Astrocyte (in vitro differentiated cells and primary cell): Measurements from ENCODE around the gene NPHP4. TPM values are rescaled to one million over a fixed set of nuclear protein-coding genes. Genes with fewer than 3 reads are reported as not detected.

Experiments
- DNase-seq: peaks from one replicate; pipeline ENCODE4 v3.0.0-alpha.2; 2010; ENCODE audit warnings: low read depth
- FAIRE-seq: peaks from 2 replicates; lab custom pipeline; 2011; peaks lifted over from hg19 to GRCh38; lab: Jason Lieb, UNC
- H2AFZ ChIP-seq: 2 replicates; pipeline ENCODE4 v1.6.0; 2012; ENCODE audit warnings: low read depth, low read length, inconsistent platforms
- H3K27ac ChIP-seq: 2 replicates; pipeline ENCODE4 v1.5.1; 2011; ENCODE audit warnings: low read depth, low read length, inconsistent platforms
- H3K27me3 ChIP-seq: 2 replicates; pipeline ENCODE4 v1.6.0; 2011; ENCODE audit warnings: low read length, inconsistent platforms; ENCODE audit not compliant: insufficient read depth
- H3K36me3 ChIP-seq: 2 replicates; pipeline ENCODE4 v1.5.1; 2011; ENCODE audit warnings: low read length, inconsistent platforms; ENCODE audit not compliant: insufficient read depth
- H3K4me1 ChIP-seq: 2 replicates; pipeline ENCODE4 v1.5.1; 2011; ENCODE audit warnings: low read length, inconsistent platforms; ENCODE audit not compliant: insufficient read depth
- H3K4me2 ChIP-seq: 2 replicates; pipeline ENCODE4 v1.6.0; 2012; ENCODE audit warnings: low read length, inconsistent platforms
- H3K4me3 ChIP-seq: 2 replicates; pipeline ENCODE4 v1.5.1; 2011; ENCODE audit warnings: low read depth, mild to moderate bottlenecking, low read length, inconsistent platforms; ENCODE audit not compliant: insufficient read depth
- H3K79me2 ChIP-seq: 2 replicates; pipeline ENCODE4 v1.6.0; 2012; ENCODE audit warnings: mild to moderate bottlenecking, low read length, inconsistent platforms; ENCODE audit not compliant: insufficient read depth
- H3K9ac ChIP-seq: 2 replicates; pipeline ENCODE4 v1.6.0; 2012; ENCODE audit warnings: mild to moderate bottlenecking, low read length, inconsistent platforms
- H3K9me3 ChIP-seq: 2 replicates; pipeline ENCODE4 v1.5.1; 2012; ENCODE audit warnings: low read depth, mild to moderate bottlenecking, low read length, inconsistent platforms; ENCODE audit not compliant: insufficient read depth
- H4K20me1 ChIP-seq: 2 replicates; pipeline ENCODE4 v1.6.0; 2012; ENCODE audit warnings: low read length, inconsistent platforms; ENCODE audit not compliant: insufficient read depth
- H3K27ac Mint-ChIP-seq: one replicate; pipeline ENCODE4 v1.8.0; 2021; ENCODE audit warnings: mild to moderate bottlenecking, mixed read lengths; ENCODE audit not compliant: unreplicated experiment
- H3K27me3 Mint-ChIP-seq: one replicate; pipeline ENCODE4 v1.8.0; 2021; ENCODE audit warnings: low read depth, mixed read lengths; ENCODE audit not compliant: unreplicated experiment
- H3K36me3 Mint-ChIP-seq: one replicate; pipeline ENCODE4 v1.8.0; 2021; ENCODE audit warnings: low read depth, mixed read lengths; ENCODE audit not compliant: unreplicated experiment
- H3K4me1 Mint-ChIP-seq: one replicate; pipeline ENCODE4 v1.8.0; 2021; ENCODE audit warnings: low read depth, mixed read lengths; ENCODE audit not compliant: unreplicated experiment
- H3K4me3 Mint-ChIP-seq: one replicate; pipeline ENCODE4 v1.8.0; 2021; ENCODE audit warnings: mild to moderate bottlenecking, moderate library complexity, mixed read lengths; ENCODE audit not compliant: unreplicated experiment
- H3K9me3 Mint-ChIP-seq: one replicate; pipeline ENCODE4 v1.8.0; 2021; ENCODE audit warnings: mild to moderate bottlenecking, mixed read lengths; ENCODE audit not compliant: unreplicated experiment
- EZH2 ChIP-seq: IDR thresholded peaks from 2 replicates; pipeline ENCODE4 v1.6.1; 2012; ENCODE audit warnings: mild to moderate bottlenecking, low read length, inconsistent platforms; ENCODE audit not compliant: insufficient read depth
- total RNA-seq: library from RNA; stranded (reverse); gene quantifications from 2 replicates; pipeline ENCODE4 v1.2.1, GENCODE V29; 2021
- TF ChIP-seq, protein P1 (sequence below): IDR thresholded peaks from 2 replicates; pipeline ENCODE4 v1.5.1; 2011; ENCODE audit warnings: low read depth, mild to moderate bottlenecking, inconsistent platforms, low read length, moderate library complexity; ENCODE audit not compliant: insufficient read depth

Gene NPHP4
- total RNA-seq, 1 donor from 2014 or later: 8.4 TPM

DNA sequence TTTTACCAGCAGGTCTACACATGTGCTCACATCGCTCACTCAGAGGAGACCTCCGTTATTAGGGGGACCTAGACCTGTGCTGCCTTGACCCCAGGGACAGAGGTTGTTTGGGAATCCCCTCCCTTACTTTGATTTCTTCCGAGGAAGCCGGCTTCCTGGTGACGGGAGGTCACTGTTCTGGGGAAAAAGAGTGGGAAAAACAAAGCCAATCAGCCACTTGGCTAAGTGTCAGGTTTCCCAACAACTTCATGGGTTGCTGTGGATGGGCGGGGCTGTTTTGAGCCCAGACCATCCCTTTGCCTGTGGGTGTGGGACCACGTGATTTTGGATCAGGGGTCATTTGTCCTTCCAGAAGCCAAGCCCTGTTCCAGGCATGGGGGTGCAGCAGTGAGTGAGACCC, 46.4 kb upstream of the NPHP4 start:
- Histone ChIP-seq H3K4me3 (no peak overlapping the region), H3K36me3 (no peaks in the 10 kb centered on the region), H3K9ac (no peak overlapping the region), H3K79me2 (no peaks in the 10 kb centered on the region), H3K4me2 (no peak overlapping the region), H2AFZ (no peak overlapping the region), H3K27ac (no peak overlapping the region), H4K20me1 (peaks cover 7% of the 10 kb centered on the region), H3K9me3 (no peaks in the 10 kb centered on the region), H3K27me3 (peaks cover 17% of the 10 kb centered on the region), H3K4me1 (peaks cover 8% of the 10 kb centered on the region)
- no peaks in the 10 kb centered on the region for H3K9me3 Mint-ChIP-seq
- H3K27me3 Mint-ChIP-seq: peaks cover 52% of the 10 kb centered on the region
- H3K4me3 Mint-ChIP-seq: no peak overlapping the region
- H3K27ac Mint-ChIP-seq: no peak overlapping the region
- TF ChIP-seq EZH2: no peak
- TF ChIP-seq, protein P1, sequence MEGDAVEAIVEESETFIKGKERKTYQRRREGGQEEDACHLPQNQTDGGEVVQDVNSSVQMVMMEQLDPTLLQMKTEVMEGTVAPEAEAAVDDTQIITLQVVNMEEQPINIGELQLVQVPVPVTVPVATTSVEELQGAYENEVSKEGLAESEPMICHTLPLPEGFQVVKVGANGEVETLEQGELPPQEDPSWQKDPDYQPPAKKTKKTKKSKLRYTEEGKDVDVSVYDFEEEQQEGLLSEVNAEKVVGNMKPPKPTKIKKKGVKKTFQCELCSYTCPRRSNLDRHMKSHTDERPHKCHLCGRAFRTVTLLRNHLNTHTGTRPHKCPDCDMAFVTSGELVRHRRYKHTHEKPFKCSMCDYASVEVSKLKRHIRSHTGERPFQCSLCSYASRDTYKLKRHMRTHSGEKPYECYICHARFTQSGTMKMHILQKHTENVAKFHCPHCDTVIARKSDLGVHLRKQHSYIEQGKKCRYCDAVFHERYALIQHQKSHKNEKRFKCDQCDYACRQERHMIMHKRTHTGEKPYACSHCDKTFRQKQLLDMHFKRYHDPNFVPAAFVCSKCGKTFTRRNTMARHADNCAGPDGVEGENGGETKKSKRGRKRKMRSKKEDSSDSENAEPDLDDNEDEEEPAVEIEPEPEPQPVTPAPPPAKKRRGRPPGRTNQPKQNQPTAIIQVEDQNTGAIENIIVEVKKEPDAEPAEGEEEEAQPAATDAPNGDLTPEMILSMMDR: no peak
- no peaks in the 10 kb centered on the region for H3K36me3 Mint-ChIP-seq
- no peak for DNase-seq
- no peak for FAIRE-seq
- peaks cover 2% of the 10 kb centered on the region for H3K4me1 Mint-ChIP-seq

DNA sequence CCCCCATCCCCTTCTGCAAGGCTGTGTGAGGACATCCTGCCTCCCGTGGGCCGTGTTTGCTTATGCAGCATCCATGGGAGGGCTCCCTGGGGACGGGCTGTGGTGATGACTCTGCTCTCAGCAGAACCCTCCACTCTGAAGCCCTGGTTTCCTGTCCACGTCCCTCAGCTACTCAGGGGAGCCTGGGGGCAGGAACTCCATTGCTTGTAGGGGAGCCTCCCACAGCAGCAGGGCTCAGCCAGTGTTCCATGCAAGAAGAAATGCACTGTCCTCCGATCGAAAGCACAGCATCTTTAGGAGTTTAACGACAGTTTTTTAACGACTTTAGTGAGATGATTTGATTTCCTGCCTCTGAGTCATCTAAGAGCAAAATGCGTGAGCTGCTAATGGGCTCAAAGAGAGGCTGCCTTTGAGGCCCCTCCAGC, 45.1 kb upstream of the NPHP4 start:
- Histone ChIP-seq H3K9ac (no peak overlapping the region), H3K9me3 (no peaks in the 10 kb centered on the region), H3K4me3 (no peak overlapping the region), H3K79me2 (no peaks in the 10 kb centered on the region), H3K4me1 (peaks cover 8% of the 10 kb centered on the region), H3K36me3 (no peaks in the 10 kb centered on the region), H3K27ac (no peak overlapping the region), H3K4me2 (peak overlapping the region; percentile 65), H2AFZ (peak overlapping the region; percentile 51), H3K27me3 (peaks cover 28% of the 10 kb centered on the region), H4K20me1 (peaks cover 7% of the 10 kb centered on the region)
- no peaks in the 10 kb centered on the region for H3K36me3 Mint-ChIP-seq
- H3K27ac Mint-ChIP-seq: no peak overlapping the region
- DNase-seq: no peak
- H3K27me3 Mint-ChIP-seq: peaks cover 55% of the 10 kb centered on the region
- H3K9me3 Mint-ChIP-seq: no peaks in the 10 kb centered on the region
- no peak overlapping the region for H3K4me3 Mint-ChIP-seq
- H3K4me1 Mint-ChIP-seq: peaks cover 2% of the 10 kb centered on the region
- TF ChIP-seq, protein P1: no peak
- TF ChIP-seq EZH2: no peak
- FAIRE-seq: no peak

DNA sequence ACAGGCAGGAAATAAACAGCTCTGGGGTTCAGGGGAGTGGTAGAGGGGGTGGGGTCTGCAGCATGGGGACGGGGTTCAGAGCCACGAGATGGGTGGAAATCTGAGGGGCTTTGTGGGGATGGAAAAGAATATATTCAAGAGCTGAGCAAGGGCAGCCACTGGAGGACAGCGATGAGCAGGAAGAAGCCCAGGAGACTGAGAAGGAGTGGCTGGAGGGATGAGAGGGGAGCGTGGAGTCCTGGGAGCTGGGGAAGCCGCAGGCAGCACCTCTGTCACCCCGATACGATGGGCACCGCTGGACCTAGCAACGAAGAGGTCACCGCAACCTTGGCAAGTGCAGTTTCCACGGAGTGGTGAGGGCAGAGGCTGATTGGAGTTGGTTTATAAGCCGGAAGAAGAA, 43.5 kb upstream of the NPHP4 start:
- no peak overlapping the region for H3K9ac ChIP-seq
- H3K4me2 ChIP-seq: no peak overlapping the region
- no peak overlapping the region for H2AFZ ChIP-seq
- no peak for DNase-seq
- no peak for FAIRE-seq
- Mint-ChIP-seq H3K27me3 (peaks cover 51% of the 10 kb centered on the region), H3K4me3 (no peak overlapping the region), H3K36me3 (no peaks in the 10 kb centered on the region), H3K4me1 (peaks cover 2% of the 10 kb centered on the region), H3K9me3 (no peaks in the 10 kb centered on the region), H3K27ac (no peak overlapping the region)
- H3K79me2 ChIP-seq: no peaks in the 10 kb centered on the region
- peaks cover 8% of the 10 kb centered on the region for H3K4me1 ChIP-seq
- H3K27me3 ChIP-seq: peaks cover 29% of the 10 kb centered on the region
- TF ChIP-seq, protein P1: no peak
- TF ChIP-seq EZH2: no peak
- no peaks in the 10 kb centered on the region for H3K9me3 ChIP-seq
- H3K36me3 ChIP-seq: no peaks in the 10 kb centered on the region
- peaks cover 7% of the 10 kb centered on the region for H4K20me1 ChIP-seq
- H3K27ac ChIP-seq: no peak overlapping the region
- H3K4me3 ChIP-seq: no peak overlapping the region
